Stimulated activated CD8-positive, alpha-beta memory T cell treated with anti-CD3 and anti-CD28 coated beads, Interleukin-15, amount 100 ng/mL, for 1 hour (primary cell): ENCODE measurements around the gene NBPF6.
"Not testable (repeated sequence)": the region's sequence is repeated elsewhere in the genome, so short reads cannot be mapped to it uniquely, and the experiment has no call there.

Experiments
- DNase-seq: peaks from one replicate; pipeline ENCODE4 v3.0.0-alpha.2; 2020; ENCODE audit warnings: low read depth

The NBPF6 gene, protein sequence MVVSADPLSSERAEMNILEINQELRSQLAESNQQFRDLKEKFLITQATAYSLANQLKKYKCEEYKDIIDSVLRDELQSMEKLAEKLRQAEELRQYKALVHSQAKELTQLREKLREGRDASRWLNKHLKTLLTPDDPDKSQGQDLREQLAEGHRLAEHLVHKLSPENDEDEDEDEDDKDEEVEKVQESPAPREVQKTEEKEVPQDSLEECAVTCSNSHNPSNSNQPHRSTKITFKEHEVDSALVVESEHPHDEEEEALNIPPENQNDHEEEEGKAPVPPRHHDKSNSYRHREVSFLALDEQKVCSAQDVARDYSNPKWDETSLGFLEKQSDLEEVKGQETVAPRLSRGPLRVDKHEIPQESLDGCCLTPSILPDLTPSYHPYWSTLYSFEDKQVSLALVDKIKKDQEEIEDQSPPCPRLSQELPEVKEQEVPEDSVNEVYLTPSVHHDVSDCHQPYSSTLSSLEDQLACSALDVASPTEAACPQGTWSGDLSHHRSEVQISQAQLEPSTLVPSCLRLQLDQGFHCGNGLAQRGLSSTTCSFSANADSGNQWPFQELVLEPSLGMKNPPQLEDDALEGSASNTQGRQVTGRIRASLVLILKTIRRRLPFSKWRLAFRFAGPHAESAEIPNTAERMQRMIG

DNA sequence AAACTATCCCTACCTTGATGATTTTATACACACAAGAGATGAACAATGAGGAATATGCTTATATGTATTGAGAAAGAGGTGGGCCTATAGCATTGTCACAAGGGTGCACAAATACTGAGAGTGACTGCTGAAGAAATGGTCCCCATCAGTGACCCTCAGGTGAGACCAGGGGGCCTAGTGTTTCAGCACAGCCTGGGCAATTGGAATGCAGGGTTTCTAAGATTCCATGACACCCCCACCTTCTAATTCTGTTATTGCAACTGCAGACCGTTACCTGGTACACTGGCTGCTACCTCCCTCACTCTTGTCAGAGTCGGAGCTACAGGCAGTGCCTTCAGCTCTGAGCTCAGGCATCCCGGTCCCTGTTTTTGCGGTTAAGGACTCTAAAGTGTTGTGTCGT is at the start of gene NBPF6:
Gene NBPF6, plus strand, starts transcription at position 301 of the 400 bp plus-strand sequence. CDS start 259 bp downstream, outside the sequence.
- not testable (repeated sequence) for DNase-seq

DNA sequence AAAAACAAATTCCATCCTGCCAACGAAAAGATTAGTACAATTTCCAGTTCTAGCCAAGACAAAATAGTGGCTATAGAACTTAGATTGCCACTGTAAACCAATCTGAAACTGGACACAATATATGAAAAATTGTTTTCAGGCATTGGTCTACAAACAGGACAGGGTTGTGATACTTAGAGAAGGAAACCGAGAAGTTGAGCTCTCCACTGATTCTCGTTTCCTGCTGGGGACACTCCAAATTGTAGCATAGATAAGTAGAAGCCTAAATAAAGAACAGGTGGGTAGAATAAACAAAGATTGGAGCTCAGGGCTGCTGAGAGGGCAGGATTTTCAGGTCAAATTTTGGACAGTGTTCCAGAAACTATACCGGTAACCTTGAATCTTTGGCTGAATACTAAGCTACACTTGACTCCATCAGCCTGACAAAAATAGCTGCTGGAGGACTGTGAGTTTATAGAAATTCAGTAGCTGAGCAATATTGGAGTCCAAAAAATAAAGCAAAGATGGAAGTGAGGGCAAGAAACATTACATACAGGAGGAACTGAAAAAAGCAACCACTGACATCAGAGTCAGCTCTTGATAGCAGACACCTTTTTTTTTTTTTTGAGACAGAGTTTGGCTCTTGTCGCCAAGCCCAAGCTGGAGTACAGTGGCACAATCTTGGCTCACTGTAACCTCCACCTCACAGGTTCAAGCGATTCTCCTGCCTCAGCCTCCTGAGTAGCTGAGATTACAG is 38.9 kb upstream of the NBPF6 start:
- not testable (repeated sequence) for DNase-seq

DNA sequence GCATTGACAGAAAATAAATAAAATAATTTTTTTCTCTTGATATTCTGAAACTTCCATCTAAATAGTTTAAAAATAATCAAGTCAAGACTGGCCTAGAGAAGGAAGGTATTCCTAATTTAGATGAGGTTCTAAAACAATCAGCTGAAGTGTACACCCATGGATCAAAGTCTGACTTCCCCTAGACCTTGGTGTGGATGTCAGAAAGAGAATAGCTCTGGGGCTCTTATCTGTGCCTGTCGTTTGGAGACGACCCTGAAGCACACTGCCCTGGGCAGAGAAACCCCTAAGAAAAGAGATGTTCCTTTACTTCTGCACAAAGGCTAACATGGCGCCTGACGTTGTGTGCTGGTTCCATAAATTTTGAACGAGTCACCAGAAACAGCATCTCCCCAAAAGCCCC is 30.0 kb upstream of the NBPF6 start:
- DNase-seq: not testable (repeated sequence)

DNA sequence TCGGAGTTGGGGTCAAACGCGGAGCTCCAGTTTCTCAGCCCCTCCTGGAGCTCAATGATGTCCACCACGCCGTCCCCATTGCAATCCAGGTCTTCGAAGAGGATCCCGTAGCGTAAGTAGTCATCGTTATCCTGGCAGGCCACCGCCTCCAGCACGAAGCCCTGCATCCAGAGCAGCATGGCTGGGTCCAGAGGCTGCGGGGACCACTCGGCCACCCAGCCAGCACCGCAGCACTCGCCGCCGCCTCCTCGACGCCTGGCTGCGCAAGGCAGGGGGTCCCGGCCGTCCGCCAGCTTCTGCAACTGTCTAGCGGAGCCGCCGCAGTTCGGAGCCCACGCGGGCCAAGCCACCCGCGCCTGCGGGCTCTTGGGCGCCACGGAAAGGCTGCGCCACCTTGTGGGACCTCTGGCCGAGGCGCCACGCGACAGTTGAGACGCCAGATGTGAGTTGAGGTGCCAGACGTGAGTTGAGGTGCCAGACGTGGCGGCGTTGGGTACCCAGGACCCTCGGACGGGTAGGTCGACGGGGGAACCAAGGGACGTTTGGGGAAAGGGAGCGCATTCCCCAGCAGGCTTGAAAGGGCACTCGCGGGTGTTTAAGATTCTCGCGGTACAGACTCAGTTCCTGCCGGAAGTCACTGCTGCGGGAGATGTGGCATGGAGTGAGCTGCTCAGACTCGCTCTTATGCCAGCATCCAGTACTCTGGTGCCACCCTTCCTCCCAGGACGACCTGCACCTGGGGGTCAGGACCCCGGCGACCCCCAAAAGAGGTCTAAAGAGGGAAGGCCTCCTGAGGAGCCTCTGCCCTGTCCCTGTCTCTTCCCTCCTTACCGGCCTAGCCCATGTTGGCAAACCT is 28.9 kb upstream of the NBPF6 start:
- not testable (repeated sequence) for DNase-seq

DNA sequence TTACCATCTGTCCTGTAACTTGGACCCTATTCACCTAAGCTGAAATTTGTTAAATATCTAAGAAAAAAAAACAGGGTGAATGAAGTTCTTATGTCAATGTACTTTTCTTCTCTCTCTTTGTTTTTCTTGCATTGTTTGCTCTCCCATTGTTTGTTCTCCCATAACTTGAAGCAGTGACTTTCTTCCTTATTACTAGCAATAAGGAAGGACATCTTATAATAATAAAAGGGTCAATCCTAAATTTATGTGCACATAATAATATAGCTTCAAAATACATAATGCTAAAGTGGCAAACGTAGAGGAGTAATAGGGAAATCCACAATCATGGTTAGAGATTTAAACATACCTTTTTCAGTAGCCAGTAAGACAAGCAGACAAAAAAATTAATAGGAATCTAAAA is 23.3 kb upstream of the NBPF6 start:
- not testable (repeated sequence) for DNase-seq

DNA sequence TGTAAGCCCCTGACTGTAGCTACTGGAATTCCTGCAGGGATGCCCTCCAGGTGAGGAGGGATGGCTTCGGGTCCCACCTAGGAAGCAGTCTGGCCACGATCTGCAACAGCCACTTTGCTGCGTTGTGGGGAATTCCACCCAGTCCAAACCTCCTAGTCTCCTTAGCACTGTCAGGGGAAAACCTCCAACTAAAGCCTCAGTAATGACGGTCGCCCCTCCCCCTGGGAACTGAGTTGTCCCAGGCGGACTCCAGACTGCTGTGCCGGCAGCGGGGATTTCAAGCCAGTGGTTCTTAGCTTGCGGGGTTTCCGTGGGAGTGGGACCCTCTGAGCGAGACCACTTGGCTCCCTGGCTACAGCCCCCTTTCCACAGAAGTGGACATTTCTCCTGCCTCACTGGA is 18.1 kb upstream of the NBPF6 start:
- DNase-seq: not testable (repeated sequence)

DNA sequence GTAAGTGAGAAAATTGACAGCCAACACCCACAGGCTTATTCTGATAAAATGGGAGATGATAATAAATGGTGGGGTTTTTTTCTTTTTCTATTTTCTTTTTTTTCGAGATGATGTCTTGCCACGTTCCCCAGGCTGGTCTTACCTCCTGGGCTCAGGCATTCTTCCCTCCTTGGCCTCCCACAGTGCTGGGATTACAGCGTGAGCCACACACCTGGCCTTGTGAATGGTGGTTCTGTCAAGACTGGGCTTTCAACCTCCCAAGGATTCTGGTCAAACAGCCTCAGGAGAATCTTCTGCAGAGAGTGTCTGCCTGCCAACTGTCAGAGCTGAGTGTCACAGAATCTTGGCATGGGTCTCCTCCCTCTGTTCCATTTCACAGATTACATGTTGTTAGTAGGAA is 16.7 kb upstream of the NBPF6 start:
- not testable (repeated sequence) for DNase-seq

DNA sequence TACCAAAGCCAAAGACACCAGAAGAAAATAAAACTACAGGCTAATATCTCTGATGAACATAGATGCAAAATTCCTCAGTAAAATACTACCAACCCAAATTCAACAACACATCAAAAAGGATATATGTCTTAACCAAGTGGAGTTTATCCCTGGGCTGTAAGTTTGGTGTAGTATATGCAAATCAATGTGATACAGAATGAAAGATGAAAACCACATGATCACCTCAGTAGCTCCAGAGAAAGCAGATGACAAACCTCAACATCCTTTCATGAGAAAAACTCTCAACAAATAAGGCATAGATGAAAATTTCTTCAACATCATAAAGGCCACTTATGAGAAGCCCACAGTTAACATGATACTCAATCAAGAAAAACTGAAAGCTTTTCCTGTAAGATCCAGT is 11.6 kb upstream of the NBPF6 start:
- DNase-seq: not testable (repeated sequence)

DNA sequence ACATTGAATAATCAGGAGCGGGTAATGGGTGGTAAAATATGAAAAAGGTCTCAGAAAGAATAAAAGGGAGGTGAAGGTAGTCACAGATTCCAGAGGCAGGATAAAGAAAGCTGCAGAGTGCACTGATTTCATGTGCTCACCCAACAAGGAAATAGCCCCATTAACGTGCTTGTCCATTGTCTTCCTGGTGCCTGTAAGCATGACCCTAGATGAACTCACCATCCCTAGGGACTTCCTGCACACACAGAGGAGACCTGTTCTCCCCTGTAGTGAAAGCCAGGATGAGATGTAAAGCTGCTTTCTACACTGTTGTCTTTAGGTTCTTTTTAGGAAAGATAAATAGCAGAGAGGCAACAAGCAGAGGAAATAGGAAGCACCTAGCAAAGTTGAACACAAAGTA is 4.4 kb downstream of the NBPF6 start:
- DNase-seq: not testable (repeated sequence)

DNA sequence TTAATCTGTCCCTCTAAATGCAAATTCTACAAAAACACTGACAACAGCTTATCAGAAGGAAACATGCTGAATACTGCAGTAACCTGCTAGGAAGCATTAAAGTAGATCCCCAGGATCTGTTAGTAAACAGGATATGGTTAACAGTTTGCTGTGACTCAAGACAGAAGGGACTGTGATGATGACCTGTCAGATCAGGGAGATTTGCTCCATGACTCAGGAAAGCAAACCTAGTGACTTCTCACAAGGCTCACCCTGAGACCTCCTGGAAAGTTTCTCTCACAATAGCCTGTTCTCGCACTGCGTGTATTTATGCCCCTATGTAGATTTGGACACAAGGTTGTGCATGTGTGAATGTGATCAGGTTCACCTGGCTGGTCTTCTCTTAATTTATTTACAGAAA is 8.5 kb downstream of the NBPF6 start:
- not testable (repeated sequence) for DNase-seq

DNA sequence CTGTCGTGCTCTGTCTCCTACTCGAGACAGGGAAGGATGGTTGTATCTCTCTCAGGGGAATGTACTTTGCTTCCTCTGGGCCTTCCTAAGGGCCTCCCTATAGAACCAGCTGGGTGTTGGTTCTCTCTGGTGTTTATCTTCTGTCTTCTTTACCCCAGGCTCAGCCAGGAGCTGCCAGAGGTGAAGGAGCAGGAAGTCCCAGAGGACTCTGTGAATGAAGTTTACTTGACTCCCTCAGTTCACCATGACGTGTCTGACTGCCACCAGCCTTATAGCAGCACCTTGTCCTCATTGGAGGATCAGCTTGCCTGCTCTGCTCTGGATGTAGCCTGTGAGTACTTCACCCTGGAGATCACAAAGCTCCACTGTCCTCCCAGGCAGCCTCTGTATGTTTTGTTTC is 11.6 kb downstream of the NBPF6 start:
- DNase-seq: not testable (repeated sequence)

DNA sequence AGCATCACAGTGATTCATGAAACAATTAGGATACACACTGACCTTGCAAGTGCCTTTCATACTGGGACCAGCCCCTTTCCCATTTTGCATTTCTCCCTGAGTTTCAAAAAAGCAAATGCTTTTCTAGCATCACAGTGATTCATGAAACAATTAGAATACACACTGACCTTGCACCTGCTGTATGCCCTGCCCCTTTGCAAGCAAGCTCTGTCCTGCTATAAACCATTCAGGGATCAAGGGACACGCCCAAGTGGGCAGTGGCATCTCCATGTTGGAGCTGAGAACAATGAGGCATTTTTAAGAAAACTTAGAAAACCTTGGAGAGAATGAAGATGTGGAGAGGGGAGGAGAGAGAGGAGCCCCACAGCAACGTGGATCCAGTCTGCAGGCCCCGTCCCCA is 13.8 kb downstream of the NBPF6 start:
- not testable (repeated sequence) for DNase-seq

DNA sequence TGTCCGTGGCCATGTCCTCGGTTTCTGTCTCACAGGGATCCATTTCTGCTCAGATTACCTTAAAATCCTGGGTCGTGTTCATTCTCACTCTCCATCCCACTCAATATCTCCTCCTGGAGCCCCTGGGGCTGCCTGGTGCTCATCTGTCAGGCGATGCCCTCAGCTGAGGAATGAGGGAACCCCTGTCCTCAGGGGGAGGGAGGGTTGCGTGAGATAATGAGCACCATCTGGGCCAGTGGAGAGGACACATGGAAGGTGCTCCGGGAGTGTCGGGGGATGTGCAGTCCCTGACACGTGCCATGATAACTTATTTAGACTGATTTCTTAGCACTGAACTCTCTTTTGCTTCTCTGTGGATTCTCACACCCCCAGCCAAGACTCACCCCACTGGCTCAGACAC is 16.0 kb downstream of the NBPF6 start:
- DNase-seq: not testable (repeated sequence)

DNA sequence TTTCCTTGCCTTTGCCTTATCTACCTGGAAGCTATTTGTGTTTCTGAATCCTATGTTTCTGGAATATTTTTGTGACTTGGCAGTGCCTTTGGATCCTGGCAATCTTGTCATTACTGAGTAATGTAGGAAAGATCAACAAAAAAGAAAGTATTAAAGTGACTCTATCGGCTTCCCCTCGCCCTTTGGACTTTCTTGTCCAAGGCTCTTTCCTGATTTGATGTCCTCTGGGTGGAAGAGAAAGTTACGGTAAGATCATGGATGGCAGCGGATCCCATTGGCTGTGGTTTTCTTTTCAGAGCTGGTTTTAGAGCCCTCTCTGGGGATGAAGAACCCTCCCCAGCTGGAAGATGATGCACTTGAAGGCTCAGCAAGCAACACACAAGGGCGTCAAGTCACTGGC is 17.0 kb downstream of the NBPF6 start:
- not testable (repeated sequence) for DNase-seq

DNA sequence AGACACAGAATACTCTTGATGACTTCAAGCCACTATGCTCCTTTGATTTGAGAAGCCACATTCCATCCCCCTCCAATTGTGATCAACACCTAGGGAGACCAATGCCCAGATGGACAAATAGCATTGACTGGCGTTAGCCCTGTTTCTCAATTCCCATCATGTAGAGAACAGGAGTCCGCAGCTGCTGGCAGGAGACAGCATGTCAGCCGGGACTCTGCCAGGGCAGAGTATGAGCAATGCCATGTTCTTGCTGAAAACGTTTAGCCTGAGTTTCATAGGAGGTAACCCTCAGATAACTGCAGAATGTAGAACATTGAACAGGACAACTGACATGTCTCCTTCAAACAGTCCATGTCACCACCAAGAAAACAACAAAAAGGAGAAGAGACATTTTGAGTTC is 20.6 kb downstream of the NBPF6 start:
- DNase-seq: not testable (repeated sequence)

DNA sequence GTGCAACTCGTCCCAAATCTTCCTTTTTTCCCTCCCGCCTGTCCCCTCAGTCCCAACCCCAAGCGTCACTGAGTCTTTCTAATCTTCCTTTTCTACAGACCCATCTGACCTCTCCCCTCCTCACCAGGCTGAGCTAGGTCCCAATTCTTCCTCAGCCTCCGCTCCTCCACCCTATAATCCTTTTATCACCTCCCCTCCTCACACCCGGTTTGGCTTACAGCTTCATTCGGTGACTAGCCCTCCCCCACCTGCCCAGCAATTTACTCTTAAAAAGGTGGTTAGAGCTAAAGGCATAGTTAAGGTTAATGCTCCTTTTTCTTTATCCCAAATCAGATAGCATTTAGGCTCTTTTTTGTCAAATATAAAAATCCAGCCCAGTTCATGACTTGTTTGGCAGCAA is 24.4 kb downstream of the NBPF6 start:
- not testable (repeated sequence) for DNase-seq

DNA sequence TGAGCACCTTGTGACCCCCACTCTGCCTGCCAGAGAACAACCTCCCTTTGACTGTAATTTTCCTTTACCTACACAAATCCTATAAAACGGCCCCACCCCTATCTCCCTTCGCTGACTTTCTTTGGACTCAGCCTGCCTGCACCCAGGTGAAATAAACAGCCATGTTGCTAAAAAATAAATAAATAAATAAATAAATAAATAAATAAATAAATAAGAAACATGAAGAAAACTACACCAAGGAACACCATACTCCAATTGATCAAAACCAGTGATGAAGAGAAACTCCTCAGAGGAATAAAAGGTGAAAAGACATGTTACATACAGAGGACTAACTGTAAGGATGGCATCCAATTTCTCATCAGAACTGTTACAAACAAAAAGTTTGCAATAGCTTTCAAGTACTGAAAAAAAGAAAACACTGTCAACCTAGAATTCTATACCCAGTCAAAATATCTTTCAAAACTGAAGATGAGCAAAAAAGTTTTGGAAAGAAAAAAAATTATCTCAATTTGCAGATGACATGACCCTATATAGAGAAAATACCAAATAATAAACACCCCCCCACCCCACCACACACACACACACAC is 28.4 kb downstream of the NBPF6 start:
- no peak for DNase-seq

DNA sequence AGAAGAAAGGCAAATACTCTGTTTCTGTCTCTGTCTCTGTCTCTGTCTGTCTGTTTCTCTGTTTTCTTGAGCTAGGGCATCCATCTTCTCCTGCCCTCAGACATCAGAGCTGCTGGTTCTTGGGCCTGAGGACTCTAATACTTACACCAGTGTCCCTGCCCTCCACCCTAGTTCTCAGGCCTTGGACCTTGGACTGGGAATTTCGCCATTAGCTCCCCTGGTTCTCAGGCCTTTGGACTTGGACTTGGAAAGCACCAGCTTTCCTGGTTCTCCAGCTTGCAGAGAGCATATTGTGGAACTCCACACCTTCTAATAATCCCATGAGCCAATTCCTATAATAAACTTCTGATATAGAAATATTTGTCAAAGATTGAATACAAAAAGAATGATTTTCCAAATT is 32.6 kb downstream of the NBPF6 start:
- no peak for DNase-seq

DNA sequence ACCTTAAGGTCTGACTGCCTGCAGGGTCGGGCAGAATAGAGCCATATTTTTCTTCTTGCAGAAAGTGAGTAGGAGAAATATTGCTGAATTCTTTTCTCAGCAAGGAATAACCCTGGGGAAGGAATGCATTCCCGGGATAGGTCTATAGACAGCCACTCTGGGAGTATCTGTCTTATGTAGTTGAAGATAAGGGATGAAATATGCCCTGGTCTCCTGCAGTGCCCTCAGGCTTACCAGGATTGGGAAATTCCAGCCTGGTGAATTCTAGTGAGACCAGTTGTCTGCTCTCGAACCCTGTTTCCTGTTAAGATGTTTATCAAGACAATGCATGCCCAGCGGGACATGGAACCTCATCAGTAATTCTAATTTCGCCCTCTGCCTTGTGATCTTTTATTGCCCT is 35.8 kb downstream of the NBPF6 start:
- not testable (repeated sequence) for DNase-seq

DNA sequence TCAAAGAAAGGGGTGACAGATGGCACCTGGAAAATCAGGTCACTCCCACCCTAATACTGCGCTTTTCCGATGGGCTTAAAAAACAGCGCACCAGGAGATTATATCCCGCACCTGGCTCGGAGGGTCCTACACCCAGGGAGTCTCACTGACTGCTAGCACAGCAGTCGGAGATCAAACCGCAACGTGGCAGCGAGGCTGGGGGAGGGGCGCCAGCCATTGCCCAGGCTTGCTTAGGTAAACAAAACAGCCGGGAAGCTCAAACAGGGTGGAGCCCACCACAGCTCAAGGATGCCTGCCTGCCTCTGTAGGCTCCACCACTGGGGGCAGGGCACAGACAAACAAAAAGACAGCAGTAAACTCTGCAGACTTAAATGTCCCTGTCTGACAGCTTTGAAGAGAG is 36.6 kb downstream of the NBPF6 start:
- not testable (repeated sequence) for DNase-seq

DNA sequence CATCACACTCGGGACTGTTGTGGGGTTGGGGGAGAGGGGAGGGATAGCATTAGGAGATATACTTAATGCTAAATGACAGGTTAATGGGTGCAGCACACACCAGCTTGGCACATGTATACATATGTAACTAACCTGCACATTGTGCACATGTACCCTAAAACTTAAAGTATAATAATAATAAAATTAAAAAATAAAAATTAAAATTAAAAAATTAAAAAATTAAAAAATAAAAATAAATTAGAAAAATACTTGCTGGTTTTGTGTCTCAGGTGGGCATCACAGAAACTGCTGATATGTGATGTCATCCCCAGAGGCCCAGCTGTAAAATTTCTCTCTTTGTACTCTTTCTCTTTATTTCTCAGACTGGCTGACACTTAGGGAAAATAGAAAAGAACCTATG is 44.9 kb downstream of the NBPF6 start:
- not testable (repeated sequence) for DNase-seq
